Measurements from ENCODE around the gene HSPA12B. TPM values are rescaled to one million over a fixed set of nuclear protein-coding genes. Genes with fewer than 3 reads are reported as not detected.
A peak's percentile ranks its signal among the peaks of the same experiment; 100 is the strongest.

Gene HSPA12B
- total and polyA plus RNA-seq, 2 of the 13 experiments (the other 11 are each of a cell fraction or from before 2014, with no cell fraction given), result 0.01 TPM; not detected in 1

DNA sequence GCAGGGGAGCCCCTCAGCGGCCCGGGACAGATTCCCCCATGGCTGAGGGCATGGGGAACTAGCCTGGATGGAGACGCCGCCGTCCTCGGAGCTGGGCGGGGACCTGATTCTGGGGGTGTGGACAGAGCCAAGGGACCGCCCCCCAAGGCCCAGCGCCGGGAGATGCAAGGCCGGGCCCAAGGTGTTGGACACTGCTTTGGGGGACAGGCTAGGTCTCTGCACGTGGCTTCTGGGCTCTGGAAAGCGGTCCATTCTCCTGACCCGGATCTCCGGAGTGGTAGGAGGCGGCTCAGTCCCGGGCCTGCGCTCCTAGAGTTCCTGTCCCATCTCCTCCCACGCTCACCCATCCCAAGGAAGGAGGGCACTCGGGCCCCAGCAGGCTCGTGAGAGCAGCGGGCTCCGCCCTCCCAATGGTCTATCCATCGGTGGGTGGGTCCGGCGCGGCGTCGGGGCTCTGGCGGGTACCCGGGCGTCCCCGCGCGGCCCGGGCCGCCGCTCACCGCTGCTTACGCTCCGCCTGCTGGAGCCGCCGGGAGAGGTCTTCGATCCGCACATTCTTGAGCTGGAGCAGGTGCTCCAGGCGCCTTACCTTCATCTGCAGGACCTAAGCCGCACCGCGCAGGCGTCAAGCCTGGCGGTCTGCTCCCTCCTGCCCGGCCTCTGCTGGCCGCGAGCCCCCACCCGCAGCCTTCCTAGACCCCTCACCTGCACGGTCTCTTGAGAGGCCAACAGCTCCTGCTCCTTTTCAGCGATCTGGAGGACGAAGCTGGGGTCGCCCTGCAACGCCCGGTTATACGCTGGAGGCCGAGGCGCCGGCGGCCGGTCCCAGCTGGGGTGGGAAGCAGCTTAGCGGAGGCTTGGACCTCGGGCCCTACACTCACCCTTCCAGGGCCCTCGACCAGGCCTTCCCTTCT is 45.5 kb downstream of the HSPA12B start (continued):
- TF ChIP-seq, protein P1, sequence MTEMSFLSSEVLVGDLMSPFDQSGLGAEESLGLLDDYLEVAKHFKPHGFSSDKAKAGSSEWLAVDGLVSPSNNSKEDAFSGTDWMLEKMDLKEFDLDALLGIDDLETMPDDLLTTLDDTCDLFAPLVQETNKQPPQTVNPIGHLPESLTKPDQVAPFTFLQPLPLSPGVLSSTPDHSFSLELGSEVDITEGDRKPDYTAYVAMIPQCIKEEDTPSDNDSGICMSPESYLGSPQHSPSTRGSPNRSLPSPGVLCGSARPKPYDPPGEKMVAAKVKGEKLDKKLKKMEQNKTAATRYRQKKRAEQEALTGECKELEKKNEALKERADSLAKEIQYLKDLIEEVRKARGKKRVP (CRISPR knock-in tag; IDR thresholded peaks at IDR 0.05), result no peak
- TF ChIP-seq ZSCAN20 (CRISPR knock-in tag; IDR thresholded peaks at IDR 0.05; ENCODE audit: borderline replicate concordance) (peak; percentile 58; the same call in 1 of the 2 replicates), NR2F1 (CRISPR knock-in tag; IDR thresholded peaks at IDR 0.05) (no peak), ERF (CRISPR knock-in tag; IDR thresholded peaks at IDR 0.05) (no peak), GABPB1 (CRISPR knock-in tag; IDR thresholded peaks at IDR 0.05) (peak; percentile 57; the same call in 1 of the 2 replicates), ZNF572 (CRISPR knock-in tag; IDR thresholded peaks at IDR 0.05) (0 out of 2 replicates have a peak, but pooled peaks have one; percentile 52), MAFG (CRISPR knock-in tag; IDR thresholded peaks at IDR 0.05) (no peak), ZNF563 (CRISPR knock-in tag; IDR thresholded peaks at IDR 0.05) (0 out of 2 replicates have a peak, but pooled peaks have one; percentile 9)
- TF ChIP-seq, protein P2, sequence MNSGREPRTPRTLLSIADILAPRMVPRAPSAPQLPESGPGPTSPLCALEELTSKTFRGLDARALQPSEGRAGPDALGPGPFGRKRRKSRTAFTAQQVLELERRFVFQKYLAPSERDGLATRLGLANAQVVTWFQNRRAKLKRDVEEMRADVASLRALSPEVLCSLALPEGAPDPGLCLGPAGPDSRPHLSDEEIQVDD (CRISPR knock-in tag; IDR thresholded peaks at IDR 0.05; ENCODE audit: borderline replicate concordance), result 0 out of 2 replicates have a peak, but pooled peaks have one; percentile 17
- TF ChIP-seq, protein P3, sequence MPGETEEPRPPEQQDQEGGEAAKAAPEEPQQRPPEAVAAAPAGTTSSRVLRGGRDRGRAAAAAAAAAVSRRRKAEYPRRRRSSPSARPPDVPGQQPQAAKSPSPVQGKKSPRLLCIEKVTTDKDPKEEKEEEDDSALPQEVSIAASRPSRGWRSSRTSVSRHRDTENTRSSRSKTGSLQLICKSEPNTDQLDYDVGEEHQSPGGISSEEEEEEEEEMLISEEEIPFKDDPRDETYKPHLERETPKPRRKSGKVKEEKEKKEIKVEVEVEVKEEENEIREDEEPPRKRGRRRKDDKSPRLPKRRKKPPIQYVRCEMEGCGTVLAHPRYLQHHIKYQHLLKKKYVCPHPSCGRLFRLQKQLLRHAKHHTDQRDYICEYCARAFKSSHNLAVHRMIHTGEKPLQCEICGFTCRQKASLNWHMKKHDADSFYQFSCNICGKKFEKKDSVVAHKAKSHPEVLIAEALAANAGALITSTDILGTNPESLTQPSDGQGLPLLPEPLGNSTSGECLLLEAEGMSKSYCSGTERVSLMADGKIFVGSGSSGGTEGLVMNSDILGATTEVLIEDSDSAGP (CRISPR knock-in tag; IDR thresholded peaks at IDR 0.05; ENCODE audit: borderline replicate concordance), result peak; percentile 73; the same call in 1 of the 2 replicates
- TF ChIP-seq, protein P4, sequence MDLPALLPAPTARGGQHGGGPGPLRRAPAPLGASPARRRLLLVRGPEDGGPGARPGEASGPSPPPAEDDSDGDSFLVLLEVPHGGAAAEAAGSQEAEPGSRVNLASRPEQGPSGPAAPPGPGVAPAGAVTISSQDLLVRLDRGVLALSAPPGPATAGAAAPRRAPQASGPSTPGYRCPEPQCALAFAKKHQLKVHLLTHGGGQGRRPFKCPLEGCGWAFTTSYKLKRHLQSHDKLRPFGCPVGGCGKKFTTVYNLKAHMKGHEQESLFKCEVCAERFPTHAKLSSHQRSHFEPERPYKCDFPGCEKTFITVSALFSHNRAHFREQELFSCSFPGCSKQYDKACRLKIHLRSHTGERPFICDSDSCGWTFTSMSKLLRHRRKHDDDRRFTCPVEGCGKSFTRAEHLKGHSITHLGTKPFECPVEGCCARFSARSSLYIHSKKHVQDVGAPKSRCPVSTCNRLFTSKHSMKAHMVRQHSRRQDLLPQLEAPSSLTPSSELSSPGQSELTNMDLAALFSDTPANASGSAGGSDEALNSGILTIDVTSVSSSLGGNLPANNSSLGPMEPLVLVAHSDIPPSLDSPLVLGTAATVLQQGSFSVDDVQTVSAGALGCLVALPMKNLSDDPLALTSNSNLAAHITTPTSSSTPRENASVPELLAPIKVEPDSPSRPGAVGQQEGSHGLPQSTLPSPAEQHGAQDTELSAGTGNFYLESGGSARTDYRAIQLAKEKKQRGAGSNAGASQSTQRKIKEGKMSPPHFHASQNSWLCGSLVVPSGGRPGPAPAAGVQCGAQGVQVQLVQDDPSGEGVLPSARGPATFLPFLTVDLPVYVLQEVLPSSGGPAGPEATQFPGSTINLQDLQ (CRISPR knock-in tag; IDR thresholded peaks at IDR 0.05), result 0 out of 2 replicates have a peak, but pooled peaks have one; percentile 78
- TF ChIP-seq, protein P5, sequence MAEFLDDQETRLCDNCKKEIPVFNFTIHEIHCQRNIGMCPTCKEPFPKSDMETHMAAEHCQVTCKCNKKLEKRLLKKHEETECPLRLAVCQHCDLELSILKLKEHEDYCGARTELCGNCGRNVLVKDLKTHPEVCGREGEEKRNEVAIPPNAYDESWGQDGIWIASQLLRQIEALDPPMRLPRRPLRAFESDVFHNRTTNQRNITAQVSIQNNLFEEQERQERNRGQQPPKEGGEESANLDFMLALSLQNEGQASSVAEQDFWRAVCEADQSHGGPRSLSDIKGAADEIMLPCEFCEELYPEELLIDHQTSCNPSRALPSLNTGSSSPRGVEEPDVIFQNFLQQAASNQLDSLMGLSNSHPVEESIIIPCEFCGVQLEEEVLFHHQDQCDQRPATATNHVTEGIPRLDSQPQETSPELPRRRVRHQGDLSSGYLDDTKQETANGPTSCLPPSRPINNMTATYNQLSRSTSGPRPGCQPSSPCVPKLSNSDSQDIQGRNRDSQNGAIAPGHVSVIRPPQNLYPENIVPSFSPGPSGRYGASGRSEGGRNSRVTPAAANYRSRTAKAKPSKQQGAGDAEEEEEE (CRISPR knock-in tag; IDR thresholded peaks at IDR 0.05; ENCODE audit: borderline replicate concordance), result no peak
- TF ChIP-seq, protein P6, sequence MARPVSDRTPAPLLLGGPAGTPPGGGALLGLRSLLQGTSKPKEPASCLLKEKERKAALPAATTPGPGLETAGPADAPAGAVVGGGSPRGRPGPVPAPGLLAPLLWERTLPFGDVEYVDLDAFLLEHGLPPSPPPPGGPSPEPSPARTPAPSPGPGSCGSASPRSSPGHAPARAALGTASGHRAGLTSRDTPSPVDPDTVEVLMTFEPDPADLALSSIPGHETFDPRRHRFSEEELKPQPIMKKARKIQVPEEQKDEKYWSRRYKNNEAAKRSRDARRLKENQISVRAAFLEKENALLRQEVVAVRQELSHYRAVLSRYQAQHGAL (CRISPR knock-in tag; IDR thresholded peaks at IDR 0.05; ENCODE audit: not compliant biosample characterization), result peak; percentile 36
- TF ChIP-seq, protein P7, sequence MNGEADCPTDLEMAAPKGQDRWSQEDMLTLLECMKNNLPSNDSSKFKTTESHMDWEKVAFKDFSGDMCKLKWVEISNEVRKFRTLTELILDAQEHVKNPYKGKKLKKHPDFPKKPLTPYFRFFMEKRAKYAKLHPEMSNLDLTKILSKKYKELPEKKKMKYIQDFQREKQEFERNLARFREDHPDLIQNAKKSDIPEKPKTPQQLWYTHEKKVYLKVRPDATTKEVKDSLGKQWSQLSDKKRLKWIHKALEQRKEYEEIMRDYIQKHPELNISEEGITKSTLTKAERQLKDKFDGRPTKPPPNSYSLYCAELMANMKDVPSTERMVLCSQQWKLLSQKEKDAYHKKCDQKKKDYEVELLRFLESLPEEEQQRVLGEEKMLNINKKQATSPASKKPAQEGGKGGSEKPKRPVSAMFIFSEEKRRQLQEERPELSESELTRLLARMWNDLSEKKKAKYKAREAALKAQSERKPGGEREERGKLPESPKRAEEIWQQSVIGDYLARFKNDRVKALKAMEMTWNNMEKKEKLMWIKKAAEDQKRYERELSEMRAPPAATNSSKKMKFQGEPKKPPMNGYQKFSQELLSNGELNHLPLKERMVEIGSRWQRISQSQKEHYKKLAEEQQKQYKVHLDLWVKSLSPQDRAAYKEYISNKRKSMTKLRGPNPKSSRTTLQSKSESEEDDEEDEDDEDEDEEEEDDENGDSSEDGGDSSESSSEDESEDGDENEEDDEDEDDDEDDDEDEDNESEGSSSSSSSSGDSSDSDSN (CRISPR knock-in tag; IDR thresholded peaks at IDR 0.05), result peak; percentile 84

All from HepG2 (cell line).